Keratinocyte (primary cell): ENCODE results near the gene WAC. TPM values are rescaled to one million over a fixed set of nuclear protein-coding genes. Genes with fewer than 3 reads are reported as not detected.

Source experiments
- DNase-seq: peaks from one replicate; pipeline ENCODE4 v3.0.0-alpha.2; 2011; ENCODE audit warnings: low read depth, missing footprints, low spot score
- FAIRE-seq: peaks from 2 replicates; lab custom pipeline; 2011; peaks lifted over from hg19 to GRCh38; lab: Jason Lieb, UNC
- H2AFZ ChIP-seq: 2 replicates; pipeline ENCODE4 v1.6.0; 2012; ENCODE audit warnings: low read length, control low read depth, inconsistent platforms; ENCODE audit not compliant: control insufficient read depth
- H3K27ac ChIP-seq: 2 replicates; pipeline ENCODE4 v1.5.1; 2011; ENCODE audit warnings: low read length; ENCODE audit not compliant: control insufficient read depth, insufficient read depth
- H3K27me3 ChIP-seq: 3 replicates; pipeline ENCODE4 v1.6.0; 2011; ENCODE audit warnings: low read length; ENCODE audit not compliant: control insufficient read depth, insufficient read depth; ENCODE audit errors: extremely low read depth
- H3K36me3 ChIP-seq, 2 experiments: 2 replicates in 1 of 2; 3 replicates in 1 of 2; pipeline ENCODE4 v1.5.1; 2011; ENCODE audit warnings: low read length in 2 of 2, mild to moderate bottlenecking in 1 of 2; ENCODE audit not compliant: control insufficient read depth in 2 of 2, insufficient read depth in 2 of 2; ENCODE audit errors: extremely low read depth in 1 of 2
- H3K4me1 ChIP-seq: 3 replicates; pipeline ENCODE4 v1.5.1; 2011; ENCODE audit warnings: low read length; ENCODE audit not compliant: control insufficient read depth, insufficient read depth; ENCODE audit errors: extremely low read depth
- H3K4me2 ChIP-seq: 3 replicates; pipeline ENCODE4 v1.6.0; 2011; ENCODE audit warnings: low read depth, low read length; ENCODE audit not compliant: control insufficient read depth, insufficient read depth; ENCODE audit errors: extremely low read depth
- H3K4me3 ChIP-seq, 3 experiments: fragments of 200-600 bp in 1 of 3; sonication (generic) in 1 of 3; 2 replicates in 2 of 3; 3 replicates in 1 of 3; pipeline ENCODE4 v1.5.1; 2011 to 2016; ENCODE audit warnings: low read length in 3 of 3, mild to moderate bottlenecking in 3 of 3, control low read depth in 2 of 3, inconsistent platforms in 1 of 3, low read depth in 1 of 3, mixed read lengths in 1 of 3, mixed run types in 1 of 3, moderate library complexity in 1 of 3; ENCODE audit not compliant: control insufficient read depth in 2 of 3, insufficient read depth in 2 of 3; ENCODE audit errors: extremely low read depth in 1 of 3
- H3K79me2 ChIP-seq: 2 replicates; pipeline ENCODE4 v1.6.0; 2012; ENCODE audit warnings: low read length; ENCODE audit not compliant: control insufficient read depth, insufficient read depth
- H3K9ac ChIP-seq: 3 replicates; pipeline ENCODE4 v1.6.0; 2011; ENCODE audit warnings: low read length; ENCODE audit not compliant: control insufficient read depth, insufficient read depth; ENCODE audit errors: extremely low read depth
- H3K9me1 ChIP-seq: 3 replicates; pipeline ENCODE4 v1.6.0; 2011; ENCODE audit warnings: low read length; ENCODE audit not compliant: control insufficient read depth, insufficient read depth; ENCODE audit errors: extremely low read depth
- H3K9me3 ChIP-seq: 2 replicates; pipeline ENCODE4 v1.5.1; 2012; ENCODE audit warnings: low read depth, low read length; ENCODE audit not compliant: control insufficient read depth
- H4K20me1 ChIP-seq: 3 replicates; pipeline ENCODE4 v1.6.0; 2011; ENCODE audit warnings: low read length; ENCODE audit not compliant: control insufficient read depth, insufficient read depth; ENCODE audit errors: extremely low read depth
- CTCF ChIP-seq, 3 experiments: IDR thresholded peaks in 1 of 3; conservative IDR thresholded peaks in 1 of 3; optimal IDR thresholded peaks in 1 of 3; 2 replicates in 2 of 3; 3 replicates in 1 of 3; pipeline versions ENCODE3 to v1.5.1; 2011; ENCODE audit warnings: low read length in 3 of 3, mild to moderate bottlenecking in 3 of 3, moderate library complexity in 2 of 3, control low read depth in 1 of 3, inconsistent platforms in 1 of 3; ENCODE audit not compliant: insufficient read depth in 2 of 3; ENCODE audit errors: extremely low read depth in 1 of 3
- EZH2 ChIP-seq: IDR thresholded peaks from one replicate; pipeline ENCODE4 v1.6.1; 2012; ENCODE audit warnings: inconsistent platforms, mild to moderate bottlenecking, low read length, moderate library complexity
- dilution Hi-C: fragments of 300-500 bp; cut with MboI; formaldehyde crosslinking; loops from one replicate; pipeline ENCODE4 v1.7.0; 2020; ENCODE audit warnings: low sequenced_read_pairs; ENCODE audit not compliant: extremely low pct_ligation_motif_present
- polyA plus RNA-seq, 5 experiments: library from polyadenylated mRNA; depleted of rRNA in 3 of 5; stranded (reverse) in 3 of 5; stranded (forward) in 1 of 5; unstranded in 1 of 5; fragments of >200 nt; gene quantifications; 1 replicate in 1 of 5; 2 replicates in 3 of 5; 3 replicates in 1 of 5; pipeline versions ENCODE4 v1.2.1 to v1.2.3, GENCODE V29; 2011 to 2012; ENCODE audit warnings: missing spikeins in 2 of 5, low read depth in 1 of 5, low replicate concordance in 1 of 5

Gene WAC
- polyA plus RNA-seq, 1 donor (not counting 4 experiments of a cell fraction or from before 2014, with no cell fraction given) = 80.8 TPM

GRCh38 chr10:28508304-28508925 is 24.5 kb upstream of the WAC start:
- dilution Hi-C loops = no loop called here
- Histone ChIP-seq H3K27ac (no peak overlapping the region), H4K20me1 (no peaks in the 10 kb centered on the region), H3K4me1 (no peaks in the 10 kb centered on the region), H3K79me2 (no peaks in the 10 kb centered on the region), H3K27me3 (no peaks in the 10 kb centered on the region), H3K4me2 (no peak overlapping the region), H3K9ac (no peak overlapping the region), H3K36me3 (no peaks in the 10 kb centered on the region), H3K4me3 (no peak overlapping the region), H2AFZ (no peak overlapping the region), H3K9me1 (no peaks in the 10 kb centered on the region), H3K9me3 (no peaks in the 10 kb centered on the region)
- TF ChIP-seq EZH2 = no peak
- TF ChIP-seq CTCF (optimal IDR thresholded peaks at IDR 0.05 in 1 of 3, IDR thresholded peaks at IDR 0.05 in 1 of 3, conservative IDR thresholded peaks at IDR 0.05 in 1 of 3; ENCODE audit: extremely low read depth in 1 of 3, insufficient read depth in 2 of 3, low read length in 3 of 3) = no peak
- no peak for FAIRE-seq
- no peak for DNase-seq

GRCh38 chr10:28509286-28509685 is 23.6 kb upstream of the WAC start:
- no peaks in the 10 kb centered on the region for H3K79me2 ChIP-seq
- H3K4me3 ChIP-seq = no peak overlapping the region
- H4K20me1 ChIP-seq = no peaks in the 10 kb centered on the region
- DNase-seq (no peak), FAIRE-seq (no peak)
- H3K27ac ChIP-seq = no peak overlapping the region
- H3K36me3 ChIP-seq = no peaks in the 10 kb centered on the region
- H3K27me3 ChIP-seq = no peaks in the 10 kb centered on the region
- H3K9me1 ChIP-seq = no peaks in the 10 kb centered on the region
- H3K4me1 ChIP-seq = no peaks in the 10 kb centered on the region
- H3K9ac ChIP-seq = no peak overlapping the region
- dilution Hi-C loops = no loop called here
- H3K4me2 ChIP-seq = no peak overlapping the region
- H2AFZ ChIP-seq = no peak overlapping the region
- no peaks in the 10 kb centered on the region for H3K9me3 ChIP-seq
- TF ChIP-seq EZH2 (no peak), CTCF (optimal IDR thresholded peaks at IDR 0.05 in 1 of 3, IDR thresholded peaks at IDR 0.05 in 1 of 3, conservative IDR thresholded peaks at IDR 0.05 in 1 of 3; ENCODE audit: extremely low read depth in 1 of 3, insufficient read depth in 2 of 3, low read length in 3 of 3) (no peak)
